AG04449 (cell line): Measurements from ENCODE around the gene OSBP2.

Experiments
- CTCF ChIA-PET: fragments of 350-600 bp; formaldehyde crosslinking; extraction: SDS; loops from one replicate; lab custom pipeline; 2021; ENCODE audit warnings: antibody characterized with exemption; lab: Yijun Ruan, JAX
- POLR2A ChIA-PET: fragments of 400-600, 350-600 bp; formaldehyde crosslinking; extraction: SDS; loops from one replicate; lab custom pipeline; 2020; ENCODE audit warnings: antibody characterized with exemption, inconsistent platforms; lab: Yijun Ruan, JAX
- DNase-seq: peaks from one replicate; pipeline ENCODE4 v3.0.0-alpha.2; 2010; ENCODE audit warnings: low read depth, low spot score
- H3K4me3 ChIP-seq: 2 replicates; pipeline ENCODE4 v1.5.1; 2011; ENCODE audit warnings: low read depth, mild to moderate bottlenecking, control low read depth, low read length
- CTCF ChIP-seq: IDR thresholded peaks from one replicate; pipeline ENCODE4 v1.5.1; 2011; ENCODE audit warnings: mild to moderate bottlenecking, moderate library complexity, low read length, control low read depth, inconsistent platforms; ENCODE audit not compliant: insufficient read depth; ENCODE audit errors: missing control alignments

The OSBP2 gene

GRCh38 chr22:30890686-30891442 lies 196.2 kb downstream of the OSBP2 start:
- POLR2A ChIA-PET: no interaction called here
- H3K4me3 ChIP-seq: no peak overlapping the region
- peak; percentile 84 for TF ChIP-seq CTCF
- no peak for DNase-seq
- CTCF ChIA-PET: interaction anchor here (0.6 to 6.3 kb wide), 28 partner anchors 9 to 310 kb away, joined by 3 to 81 read pairs (median 4); partner anchors contain the start of gene MORC2

- H3K4me3 ChIP-seq: no peak overlapping the region
- TF ChIP-seq CTCF: no peak
- no peak for DNase-seq
- ChIA-PET POLR2A (no interaction called here), CTCF (interaction anchor here (0.7 to 6.3 kb wide), 15 partner anchors 9 to 134 kb away, joined by 3 to 81 read pairs (median 4); partner anchors contain the start of gene MORC2)
Measured at GRCh38 chr22:30891443-30891755, 196.7 kb downstream of the OSBP2 start.

GRCh38 chr22:30891781-30892180 lies 197.1 kb downstream of the OSBP2 start:
- ChIA-PET POLR2A (no interaction called here), CTCF (interaction anchor here (0.6 to 6.3 kb wide), 10 partner anchors 10 to 134 kb away, joined by 3 to 81 read pairs (median 12); no protein-coding TSS in a partner anchor)
- no peak overlapping the region for H3K4me3 ChIP-seq
- no peak for TF ChIP-seq CTCF
- DNase-seq: no peak

GRCh38 chr22:30892286-30892685 lies 197.6 kb downstream of the OSBP2 start:
- CTCF ChIA-PET: interaction anchor here (0.6 to 6.3 kb wide), 5 partner anchors 10 to 129 kb away, joined by 3 to 81 read pairs (median 30); no protein-coding TSS in a partner anchor
- DNase-seq: no peak

GRCh38 chr22:30892731-30893221 lies 198.1 kb downstream of the OSBP2 start:
- DNase-seq: no peak
- CTCF ChIA-PET: interaction anchor here (2.7 to 6.3 kb wide), 3 partner anchors 27 to 129 kb away, joined by 11 to 81 read pairs (median 30); no protein-coding TSS in a partner anchor
- POLR2A ChIA-PET: no interaction called here
- no peak overlapping the region for H3K4me3 ChIP-seq
- no peak for TF ChIP-seq CTCF

More at GRCh38 chr22:30892286-30892685, 197.6 kb downstream of the OSBP2 start:
- POLR2A ChIA-PET: no interaction called here
- no peak overlapping the region for H3K4me3 ChIP-seq
- TF ChIP-seq CTCF: no peak

DNA sequence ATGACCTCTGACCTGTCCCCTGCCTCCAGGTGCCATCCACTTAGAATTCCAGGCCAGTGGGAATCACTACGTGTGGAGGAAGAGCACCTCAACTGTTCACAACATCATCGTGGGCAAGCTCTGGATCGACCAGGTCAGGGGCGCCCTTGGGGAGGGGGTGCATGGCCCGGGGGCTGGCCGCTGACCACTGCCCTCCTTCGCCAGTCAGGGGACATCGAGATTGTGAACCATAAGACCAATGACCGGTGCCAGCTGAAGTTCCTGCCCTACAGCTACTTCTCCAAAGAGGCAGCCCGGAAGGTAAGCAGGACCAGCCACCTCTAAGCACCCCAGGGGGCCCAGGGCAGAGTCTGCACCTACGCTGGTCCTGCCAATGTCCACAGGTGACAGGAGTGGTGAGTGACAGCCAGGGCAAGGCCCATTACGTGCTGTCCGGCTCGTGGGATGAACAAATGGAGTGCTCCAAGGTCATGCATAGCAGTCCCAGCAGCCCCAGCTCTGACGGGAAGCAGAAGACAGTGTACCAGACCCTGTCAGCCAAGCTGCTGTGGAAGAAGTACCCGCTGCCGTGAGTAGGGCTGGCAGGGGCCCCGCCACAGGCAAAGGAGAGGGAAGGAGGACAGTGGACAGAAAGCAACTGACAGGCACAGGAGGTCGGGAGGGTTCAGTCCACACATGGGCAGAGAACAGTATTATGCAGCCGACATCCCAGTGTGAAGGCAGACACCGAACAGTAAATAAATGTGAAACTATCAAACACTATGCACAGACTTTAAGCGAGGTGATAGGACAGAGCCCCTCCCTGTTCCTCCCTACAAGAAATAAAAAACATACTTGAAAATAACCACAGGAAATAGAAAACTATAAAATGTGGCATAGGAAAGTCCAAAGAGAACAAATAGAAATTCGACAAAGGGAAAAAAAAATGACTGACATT lies 199.0 kb downstream of the OSBP2 start:
- ChIA-PET CTCF (interaction anchor here (0.7 to 6.3 kb wide), 6 partner anchors 9 to 132 kb away, joined by 3 to 81 read pairs (median 8); no protein-coding TSS in a partner anchor), POLR2A (no interaction called here)
- no peak overlapping the region for H3K4me3 ChIP-seq
- DNase-seq: no peak
- TF ChIP-seq CTCF: no peak
